IMR-90 (cell line): ENCODE results near the gene CAPZA1. TPM values are rescaled to one million over a fixed set of nuclear protein-coding genes. Genes with fewer than 3 reads are reported as not detected.

Source experiments
- ATAC-seq: fragments of 200-7000 bp; cut with Tn5 transposase; 2 replicates; pipeline ENCODE4 v1.9.1; 2020; ENCODE audit warnings: low read depth, mild to moderate bottlenecking, moderate library complexity
- BruUV-seq: library from RNA; stranded (reverse); fragments of 400-500 nt; replicated peaks from 2 replicates; lab custom pipeline; 2021; lab: Mats Ljungman, UMichigan
- CTCF ChIA-PET: fragments of 300-600 bp; formaldehyde crosslinking; extraction: SDS; loops from one replicate; lab custom pipeline; 2021; ENCODE audit warnings: antibody characterized with exemption; lab: Yijun Ruan, JAX
- POLR2A ChIA-PET: fragments of 300-600 bp; sonication (Branson Sonifier 250); formaldehyde crosslinking; loops from one replicate; lab custom pipeline; 2022; ENCODE audit warnings: antibody characterized with exemption; ENCODE audit not compliant: unreplicated experiment; lab: Charles Lee
- DNase-seq: peaks from one replicate; pipeline ENCODE4 v3.0.0; 2013
- H2AFZ ChIP-seq: replicated peaks from 2 replicates; pipeline ENCODE3; 2013; ENCODE audit warnings: low read length, mild to moderate bottlenecking; ENCODE audit not compliant: poor library complexity
- H2AK5ac ChIP-seq: 2 replicates; pipeline ENCODE4 v1.6.1; 2013; ENCODE audit warnings: low read depth, low read length, inconsistent platforms
- H2AK9ac ChIP-seq: replicated peaks from 2 replicates; pipeline ENCODE3; 2013; ENCODE audit warnings: mild to moderate bottlenecking, low read depth, low read length, moderate library complexity; ENCODE audit not compliant: poor library complexity
- H2BK120ac ChIP-seq: 2 replicates; pipeline ENCODE4 v1.6.1; 2013; ENCODE audit warnings: low read depth, low read length, inconsistent platforms
- H2BK15ac ChIP-seq: 3 replicates; pipeline ENCODE4 v1.6.1; 2013; ENCODE audit warnings: low read depth, low read length, inconsistent platforms
- H2BK20ac ChIP-seq: 2 replicates; pipeline ENCODE4 v1.6.1; 2013; ENCODE audit warnings: low read depth, mild to moderate bottlenecking, inconsistent platforms, low read length, moderate library complexity
- H2BK5ac ChIP-seq: 2 replicates; pipeline ENCODE4 v1.6.1; 2013; ENCODE audit warnings: mild to moderate bottlenecking, low read depth, low read length, inconsistent platforms; ENCODE audit not compliant: poor library complexity, severe bottlenecking
- H3K14ac ChIP-seq: replicated peaks from 2 replicates; pipeline ENCODE4 v1.6.1; 2013; ENCODE audit warnings: low read depth, low read length, inconsistent platforms
- H3K18ac ChIP-seq: 2 replicates; pipeline ENCODE4 v1.6.1; 2013; ENCODE audit warnings: low read depth, low read length, control low read depth
- H3K23ac ChIP-seq: 2 replicates; pipeline ENCODE4 v1.6.1; 2013; ENCODE audit warnings: low read depth, low read length, inconsistent platforms
- H3K27ac ChIP-seq: 2 replicates; pipeline ENCODE4 v1.5.1; 2013; ENCODE audit warnings: mild to moderate bottlenecking, control low read depth, low read length; ENCODE audit not compliant: insufficient read depth
- H3K27me3 ChIP-seq: 2 replicates; pipeline ENCODE4 v1.6.1; 2013; ENCODE audit warnings: low read length; ENCODE audit not compliant: control insufficient read depth, insufficient read depth
- H3K36me3 ChIP-seq: 2 replicates; pipeline ENCODE4 v1.6.1; 2013; ENCODE audit warnings: low read length, mixed read lengths; ENCODE audit not compliant: control insufficient read depth, insufficient read depth
- H3K4ac ChIP-seq: 2 replicates; pipeline ENCODE4 v1.6.1; 2013; ENCODE audit warnings: low read depth, low read length, inconsistent platforms
- H3K4me1 ChIP-seq: 2 replicates; pipeline ENCODE4 v1.6.1; 2013; ENCODE audit warnings: low read length, mixed read lengths; ENCODE audit not compliant: control insufficient read depth, insufficient read depth
- H3K4me2 ChIP-seq: 2 replicates; pipeline ENCODE4 v1.6.1; 2013; ENCODE audit warnings: low read depth, mild to moderate bottlenecking, control low read depth, low read length, moderate library complexity
- H3K4me3 ChIP-seq: 2 replicates; pipeline ENCODE4 v1.5.1; 2013; ENCODE audit warnings: low read depth, mild to moderate bottlenecking, control low read depth, low read length, moderate library complexity; ENCODE audit not compliant: insufficient read depth
- H3K56ac ChIP-seq: 2 replicates; pipeline ENCODE4 v1.6.1; 2013; ENCODE audit warnings: low read length, inconsistent platforms; ENCODE audit not compliant: insufficient read depth; ENCODE audit errors: extremely low read depth
- H3K79me1 ChIP-seq, 2 experiments: 2 replicates each; pipeline ENCODE4 v1.6.1; 2013; ENCODE audit warnings: low read length in 2 of 2, inconsistent platforms in 1 of 2, low read depth in 1 of 2
- H3K9ac ChIP-seq: 2 replicates; pipeline ENCODE4 v1.6.1; 2013; ENCODE audit warnings: low read depth, low read length, control low read depth
- H3K9me1 ChIP-seq: 2 replicates; pipeline ENCODE4 v1.6.1; 2013; ENCODE audit warnings: low read length, inconsistent platforms; ENCODE audit not compliant: insufficient read depth
- H3K9me3 ChIP-seq: 2 replicates; pipeline ENCODE4 v1.6.1; 2013; ENCODE audit warnings: low read length; ENCODE audit not compliant: control insufficient read depth, insufficient read depth
- H4K20me1 ChIP-seq: 2 replicates; pipeline ENCODE4 v1.6.1; 2013; ENCODE audit warnings: low read length, inconsistent platforms; ENCODE audit not compliant: insufficient read depth
- H4K5ac ChIP-seq: 2 replicates; pipeline ENCODE4 v1.6.1; 2013; ENCODE audit warnings: mild to moderate bottlenecking, low read depth, low read length, control low read depth
- H4K8ac ChIP-seq, 2 experiments: 2 replicates each; pipeline ENCODE4 v1.6.1; 2013; ENCODE audit warnings: low read depth in 2 of 2, low read length in 2 of 2, control low read depth in 1 of 2, inconsistent platforms in 1 of 2
- H4K91ac ChIP-seq: 2 replicates; pipeline ENCODE4 v1.6.1; 2013; ENCODE audit warnings: low read depth, low read length, inconsistent platforms; ENCODE audit not compliant: insufficient read depth
- FOS ChIP-seq: fragments of 150-350 bp; IDR thresholded peaks from 2 replicates; pipeline ENCODE4 v1.6.1; 2016; ENCODE audit warnings: low read depth, low read length
- MAZ ChIP-seq: IDR thresholded peaks from 2 replicates; pipeline ENCODE4 v1.6.1; 2012; ENCODE audit warnings: low read depth, mild to moderate bottlenecking, low read length, improper control_type of control experiment, moderate library complexity, borderline replicate concordance
- POLR2A ChIP-seq: IDR thresholded peaks from 2 replicates; pipeline ENCODE4 v1.6.1; 2012; ENCODE audit warnings: mild to moderate bottlenecking, low read depth, low read length
- RCOR1 ChIP-seq: IDR thresholded peaks from 2 replicates; pipeline ENCODE4 v1.6.1; 2012; ENCODE audit warnings: mild to moderate bottlenecking, low read length, improper control_type of control experiment; ENCODE audit not compliant: insufficient replicate concordance
- WGBS, 2 experiments: methylation state at CpG; one replicate each; pipeline versions ENCODE4 v1.1.5 to v1.1.7; 2013; ENCODE audit warnings: missing lambda C conversion rate in 2 of 2; ENCODE audit not compliant: insufficient read length in 1 of 2; ENCODE audit errors: extremely low coverage in 2 of 2; 5-methylcytosine and 5-hydroxymethylcytosine counted together
- dilution Hi-C: fragments of 300-500 bp; cut with HindIII; formaldehyde crosslinking; loops from one replicate; pipeline ENCODE4 v1.14.3; 2018; ENCODE audit warnings: low sequenced_read_pairs; ENCODE audit not compliant: unreplicated experiment
- in situ Hi-C: fragments of 300-500 bp; cut with MboI; formaldehyde crosslinking; loops from 3 replicates; pipeline ENCODE4 v1.14.3; 2019; ENCODE audit warnings: low sequenced_read_pairs, inconsistent platforms, mixed read lengths
- intact Hi-C: fragments of 100-400 bp; cut with micrococcal nuclease; formaldehyde crosslinking; loops from 2 replicates; pipeline ENCODE4 v1.10.0; 2022
- polyA plus RNA-seq, 3 experiments: library from polyadenylated mRNA; depleted of rRNA; stranded (reverse); fragments of >200 nt; gene quantifications; 2 replicates each; pipeline ENCODE4 v1.2.3, GENCODE V29; 2012; ENCODE audit warnings: low replicate concordance in 1 of 3
- total RNA-seq: library from RNA; depleted of rRNA; stranded (reverse); fragments of >200 nt; gene quantifications from 2 replicates; pipeline ENCODE4 v1.2.3, GENCODE V29; 2012
- TF ChIP-seq, protein P1 (sequence below): conservative IDR thresholded peaks from 2 replicates; pipeline ENCODE4 v1.5.1; 2012; ENCODE audit warnings: mild to moderate bottlenecking, low read depth, low read length, improper control_type of control experiment

CAPZA1 gene
- total and polyA plus RNA-seq, 2 of the 4 experiments (the other 2 are of a cell fraction): 108 to 262 TPM

DNA sequence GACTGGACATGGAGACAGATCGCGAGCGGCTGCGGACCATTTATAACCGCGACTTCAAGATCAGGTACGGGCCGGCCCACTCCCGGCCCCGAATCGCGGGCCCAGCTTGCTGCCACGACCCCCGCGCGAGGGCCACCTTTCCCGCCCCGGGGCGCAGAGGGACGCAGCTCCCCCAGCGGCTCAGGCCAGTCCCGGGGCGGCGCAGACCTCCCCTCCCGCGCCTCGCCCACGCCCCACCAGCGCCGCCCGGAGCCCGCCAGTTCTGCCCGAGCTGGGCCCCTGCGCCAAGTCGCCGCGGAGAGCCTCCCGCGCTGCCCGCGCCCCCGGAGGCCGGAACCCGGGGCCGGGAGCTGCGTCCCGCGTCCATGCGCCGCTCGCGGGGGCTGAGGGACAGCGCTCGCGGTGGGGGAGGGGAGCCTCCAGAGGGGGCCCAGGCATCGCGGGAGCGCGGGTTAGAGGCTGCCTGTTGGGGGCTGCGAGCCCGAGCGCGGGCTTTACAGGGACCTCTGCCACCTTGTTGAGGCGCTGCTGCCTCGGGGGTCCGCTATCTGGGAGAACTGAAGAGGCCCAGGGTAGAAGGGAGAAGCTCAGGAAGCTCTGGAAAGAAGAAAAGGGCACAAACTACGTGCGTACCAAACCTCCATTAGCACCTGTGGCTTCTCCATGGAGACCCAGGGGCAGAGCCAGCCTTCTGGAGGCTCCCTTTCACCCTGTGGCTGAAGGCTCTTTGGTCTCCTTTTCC lies 55.5 kb downstream of the CAPZA1 start:
- H2AK9ac ChIP-seq: peak overlapping the region; percentile 94
- H3K4me1 ChIP-seq: peaks cover 2% of the 10 kb centered on the region; the same call in 1 of the 2 replicates
- peak overlapping the region; percentile 96 for H3K4me2 ChIP-seq
- peak overlapping the region; percentile 95 for H2AFZ ChIP-seq
- H3K18ac ChIP-seq: peak overlapping the region; percentile 10
- peak overlapping the region; percentile 89 for H3K9ac ChIP-seq
- H4K91ac ChIP-seq: peak overlapping the region; percentile 83
- dilution Hi-C loops (no loop called here), intact Hi-C loops (loop anchor here (1.0 to 5.0 kb wide), 4 partner anchors 26 to 284 kb away; partner anchors contain the start of genes CAPZA1 and ST7L), in situ Hi-C loops (no loop called here)
- no peaks in the 10 kb centered on the region for H3K9me3 ChIP-seq
- H2BK15ac ChIP-seq: peak overlapping the region; percentile 2; the same call in 1 of the 3 replicates
- peak overlapping the region; percentile 90 for H3K56ac ChIP-seq
- H3K14ac ChIP-seq: peak overlapping the region; percentile 95
- H3K27ac ChIP-seq: peak overlapping the region; percentile 97
- peak overlapping the region; percentile 91 for H3K23ac ChIP-seq
- peak overlapping the region; percentile 62; the same call in 1 of the 2 replicates for H2AK5ac ChIP-seq
- H4K8ac ChIP-seq: peak overlapping the region; percentile 81 to 82; a peak in 2 of 4 replicates
- H3K27me3 ChIP-seq: no peaks in the 10 kb centered on the region
- peak overlapping the region; percentile 86 for H3K4ac ChIP-seq
- ChIA-PET CTCF (interaction anchor here (0.6 to 1.9 kb wide), 6 partner anchors 30 to 304 kb away, joined by 3 to 8 read pairs (median 4); no protein-coding TSS in a partner anchor), POLR2A (interaction anchor here (0.8 to 1.0 kb wide), 2 partner anchors 30 to 56 kb away, joined by 3 read pairs; partner anchors contain the start of gene ST7L)
- TF ChIP-seq MAZ (peak; percentile 67; the same call in 1 of the 2 replicates), RCOR1 (no peak), POLR2A (peak; percentile 18; the same call in 1 of the 2 replicates), FOS (no peak)
- TF ChIP-seq, protein P1, sequence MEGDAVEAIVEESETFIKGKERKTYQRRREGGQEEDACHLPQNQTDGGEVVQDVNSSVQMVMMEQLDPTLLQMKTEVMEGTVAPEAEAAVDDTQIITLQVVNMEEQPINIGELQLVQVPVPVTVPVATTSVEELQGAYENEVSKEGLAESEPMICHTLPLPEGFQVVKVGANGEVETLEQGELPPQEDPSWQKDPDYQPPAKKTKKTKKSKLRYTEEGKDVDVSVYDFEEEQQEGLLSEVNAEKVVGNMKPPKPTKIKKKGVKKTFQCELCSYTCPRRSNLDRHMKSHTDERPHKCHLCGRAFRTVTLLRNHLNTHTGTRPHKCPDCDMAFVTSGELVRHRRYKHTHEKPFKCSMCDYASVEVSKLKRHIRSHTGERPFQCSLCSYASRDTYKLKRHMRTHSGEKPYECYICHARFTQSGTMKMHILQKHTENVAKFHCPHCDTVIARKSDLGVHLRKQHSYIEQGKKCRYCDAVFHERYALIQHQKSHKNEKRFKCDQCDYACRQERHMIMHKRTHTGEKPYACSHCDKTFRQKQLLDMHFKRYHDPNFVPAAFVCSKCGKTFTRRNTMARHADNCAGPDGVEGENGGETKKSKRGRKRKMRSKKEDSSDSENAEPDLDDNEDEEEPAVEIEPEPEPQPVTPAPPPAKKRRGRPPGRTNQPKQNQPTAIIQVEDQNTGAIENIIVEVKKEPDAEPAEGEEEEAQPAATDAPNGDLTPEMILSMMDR: peak; percentile 12; the same call in 1 of the 2 replicates
- H2BK120ac ChIP-seq: peak overlapping the region; percentile 68
- no TSS peak for BruUV-seq
- H3K4me3 ChIP-seq: peak overlapping the region; percentile 71
- H4K20me1 ChIP-seq: no peaks in the 10 kb centered on the region; the same call in 1 of the 2 replicates
- H2BK5ac ChIP-seq: peak overlapping the region; percentile 86
- H3K79me1 ChIP-seq: peaks cover 30 to 63% of the 10 kb centered on the region in 2 experiments
- H3K36me3 ChIP-seq: no peaks in the 10 kb centered on the region; the same call in 1 of the 2 replicates
- no peak overlapping the region for H2BK20ac ChIP-seq
- no peaks in the 10 kb centered on the region for H3K9me1 ChIP-seq
- peak overlapping the region; percentile 65 for H4K5ac ChIP-seq
- DNase-seq: peak; percentile 6
- ATAC-seq: peak; percentile 60
- 0% methylated on average over 11 of the region's 68 CpGs; no CpG with 5 or more reads in 1 of the 2 experiments for WGBS, 2 experiments
